Retinal pigment epithelial cell (primary cell): ENCODE measurements around the gene PCSK5.

Experiments used
- DNase-seq: peaks from one replicate; pipeline ENCODE4 v3.0.0-alpha.2; 2010; ENCODE audit warnings: low read depth
- H3K4me3 ChIP-seq: 2 replicates; pipeline ENCODE4 v1.5.1; 2011; ENCODE audit warnings: mild to moderate bottlenecking, low read length, control low read depth, moderate library complexity
- CTCF ChIP-seq: conservative IDR thresholded peaks from 2 replicates; pipeline ENCODE4 v1.5.1; 2011; ENCODE audit warnings: low read depth, low read length, control low read depth, inconsistent platforms

PCSK5 gene

GRCh38 chr9:76216161-76216649 lies 325.7 kb downstream of the PCSK5 start:
- TF ChIP-seq CTCF: no peak
- peak; percentile 30 for DNase-seq

GRCh38 chr9:76218117-76218885 lies 327.8 kb downstream of the PCSK5 start:
- TF ChIP-seq CTCF: no peak
- H3K4me3 ChIP-seq: no peak overlapping the region
- DNase-seq: no peak

More at GRCh38 chr9:76216161-76216649, 325.7 kb downstream of the PCSK5 start:
- H3K4me3 ChIP-seq: no peak overlapping the region

GRCh38 chr9:76218886-76219445 lies 328.5 kb downstream of the PCSK5 start:
- H3K4me3 ChIP-seq: no peak overlapping the region
- no peak for DNase-seq
- no peak for TF ChIP-seq CTCF

GRCh38 chr9:76219560-76220151 lies 329.2 kb downstream of the PCSK5 start:
- DNase-seq: no peak
- H3K4me3 ChIP-seq: no peak overlapping the region
- peak; percentile 46 for TF ChIP-seq CTCF

GRCh38 chr9:76221423-76221822 lies 330.9 kb downstream of the PCSK5 start:
- no peak for DNase-seq
- TF ChIP-seq CTCF: no peak
- H3K4me3 ChIP-seq: no peak overlapping the region

GRCh38 chr9:76223749-76224340 lies 333.4 kb downstream of the PCSK5 start:
- no peak overlapping the region for H3K4me3 ChIP-seq
- TF ChIP-seq CTCF: no peak
- DNase-seq: no peak

GRCh38 chr9:76227156-76227555 lies 336.7 kb downstream of the PCSK5 start:
- TF ChIP-seq CTCF: no peak
- no peak for DNase-seq
- no peak overlapping the region for H3K4me3 ChIP-seq
